Naive thymus-derived CD8-positive, alpha-beta T cell (primary cell): ENCODE data around the gene KCNJ1. TPM values are rescaled to one million over a fixed set of nuclear protein-coding genes. Genes with fewer than 3 reads are reported as not detected.

Source experiments
- ATAC-seq, 2 donors: fragments of 150-1000 bp; cut with Tn5 transposase in 1 of 2; sonication (Bioruptor Pico), chemical (Tn5 transposase) in 1 of 2; 1 replicate in 1 of 2; 2 replicates in 1 of 2; pipeline ENCODE4 v1.10.0; 2021; ENCODE audit warnings: mild to moderate bottlenecking in 2 of 2, moderate library complexity in 2 of 2
- POLR2A ChIA-PET: fragments of 350-600 bp; sonication (Branson Sonifier 250); formaldehyde crosslinking; loops from one replicate; lab custom pipeline; 2021; ENCODE audit warnings: antibody characterized with exemption; lab: Charles Lee
- DNase-seq, 10 donors: peaks; one replicate each; pipeline versions ENCODE4 v3.0.0 to v3.0.0-alpha.2; 2020 to 2022
- H3K27ac Mint-ChIP-seq, 10 donors: one replicate each; pipeline ENCODE4 v1.8.0; 2020 to 2022; ENCODE audit warnings: mild to moderate bottlenecking in 10 of 10, mixed read lengths in 10 of 10, moderate library complexity in 4 of 10, inconsistent platforms in 1 of 10
- H3K27me3 Mint-ChIP-seq, 5 donors: one replicate each; pipeline ENCODE4 v1.8.0; 2021 to 2022; ENCODE audit warnings: mixed read lengths in 5 of 5
- H3K36me3 Mint-ChIP-seq, 3 donors: one replicate each; pipeline ENCODE4 v1.8.0; 2020 to 2022; ENCODE audit warnings: mixed read lengths in 3 of 3, mild to moderate bottlenecking in 2 of 3, inconsistent platforms in 1 of 3
- H3K4me1 Mint-ChIP-seq, 4 donors: one replicate each; pipeline ENCODE4 v1.8.0; 2021 to 2022; ENCODE audit warnings: mixed read lengths in 4 of 4
- H3K4me3 Mint-ChIP-seq, 10 donors: one replicate each; pipeline ENCODE4 v1.8.0; 2020 to 2022; ENCODE audit warnings: mild to moderate bottlenecking in 10 of 10, mixed read lengths in 10 of 10, moderate library complexity in 6 of 10, inconsistent platforms in 1 of 10
- H3K9me3 Mint-ChIP-seq, 9 donors: one replicate each; pipeline ENCODE4 v1.8.0; 2020 to 2022; ENCODE audit warnings: mixed read lengths in 9 of 9, mild to moderate bottlenecking in 3 of 9, inconsistent platforms in 1 of 9, moderate library complexity in 1 of 9
- polyA plus RNA-seq, 3 donors: library from polyadenylated mRNA; unstranded; fragments of 300-500 nt; fragmentation: Illumina TruSeq; gene quantifications; one replicate each; pipeline ENCODE4 v1.2.3, GENCODE V29; 2021
- total RNA-seq, 8 experiments: library from RNA in 2 of 8; stranded (reverse) in 2 of 8; gene quantifications; one replicate each; pipeline ENCODE4 v1.2.3 and lab custom pipeline; 2021 to 2026

Gene KCNJ1
- total and polyA plus RNA-seq, 5 experiments from 2014 or later, result not detected

DNA sequence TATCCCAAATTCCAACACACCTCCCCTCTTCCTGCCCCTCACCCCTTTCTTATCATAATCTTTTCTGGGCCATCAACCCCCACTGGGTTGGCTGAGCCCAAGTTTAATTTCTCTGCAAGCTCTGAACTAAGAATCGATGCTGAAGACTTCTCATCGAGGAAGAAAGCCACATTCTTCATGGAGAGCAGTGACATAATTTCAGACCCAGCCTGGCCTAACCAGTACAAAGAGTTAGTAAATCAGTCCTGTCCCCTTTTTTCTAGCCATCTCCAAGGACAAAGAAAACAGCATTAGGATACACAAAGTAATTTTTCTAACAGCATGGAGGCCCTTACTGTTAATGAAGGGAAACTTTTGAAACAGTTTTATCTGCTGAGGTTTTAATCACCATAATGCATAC is 45.0 kb downstream of the KCNJ1 start:
- Mint-ChIP-seq H3K36me3 (peaks cover 0 to 20% (median 4%) of the 10 kb centered on the region in 3 donors), H3K27ac (peak overlapping the region in 5 of 10 donors; percentile 2 to 67 (median 40)), H3K9me3 (no peaks in the 10 kb centered on the region), H3K4me3 (no peak overlapping the region), H3K4me1 (peaks cover 8 to 16% (median 11%) of the 10 kb centered on the region in 4 donors), H3K27me3 (no peaks in the 10 kb centered on the region)
- no peak for DNase-seq
- POLR2A ChIA-PET, result no interaction called here
- ATAC-seq, result no peak

DNA sequence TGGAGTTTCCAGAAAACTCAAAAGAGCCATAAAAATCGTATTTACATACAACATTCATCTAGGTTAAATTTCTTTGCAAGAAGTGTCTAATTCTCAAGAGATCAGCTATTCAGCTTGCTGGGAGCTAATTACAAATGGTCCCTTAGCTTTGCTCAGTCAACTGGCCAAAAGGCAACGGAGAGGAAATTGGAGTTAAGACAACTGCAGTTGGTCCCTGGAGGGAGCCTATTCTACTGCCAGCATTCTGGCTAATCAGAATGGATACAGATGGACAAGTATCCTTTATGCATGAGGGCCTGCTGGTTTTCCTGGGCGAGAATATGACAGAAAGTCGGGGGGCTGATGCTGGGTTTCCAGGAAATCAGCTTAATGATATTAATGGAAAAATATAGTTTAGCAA is 45.5 kb downstream of the KCNJ1 start:
- Mint-ChIP-seq H3K27ac (peak overlapping the region in 1 of 10 donors; percentile 61), H3K27me3 (no peaks in the 10 kb centered on the region), H3K4me3 (no peak overlapping the region), H3K36me3 (peaks cover 0 to 25% (median 6%) of the 10 kb centered on the region in 3 donors), H3K9me3 (no peaks in the 10 kb centered on the region), H3K4me1 (peaks cover 8 to 16% (median 11%) of the 10 kb centered on the region in 4 donors)
- DNase-seq (no peak), ATAC-seq (no peak)
- POLR2A ChIA-PET, result no interaction called here

DNA sequence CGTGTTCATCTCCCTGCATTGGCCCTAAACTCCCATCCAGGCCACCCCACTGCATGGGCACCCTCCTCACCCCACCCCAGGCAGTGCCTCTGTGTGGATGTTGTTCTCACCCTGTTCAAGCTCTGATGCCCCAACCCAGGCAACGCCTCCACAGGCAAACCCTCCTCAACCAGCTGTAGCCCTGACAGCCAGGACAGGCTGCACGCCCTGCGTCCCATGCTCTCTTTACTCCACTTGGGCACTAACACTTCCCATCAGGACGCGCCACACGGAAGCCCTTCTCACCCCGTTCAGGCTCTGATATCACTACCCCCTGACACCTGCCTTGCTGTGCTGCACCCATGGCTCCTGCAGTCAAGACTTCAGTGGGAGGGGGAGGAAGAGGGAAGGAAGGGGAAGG is 47.9 kb downstream of the KCNJ1 start:
- peaks cover 0 to 46% (median 8%) of the 10 kb centered on the region in 3 donors for H3K36me3 Mint-ChIP-seq
- ATAC-seq (no peak), DNase-seq (no peak)
- H3K9me3 Mint-ChIP-seq, result no peaks in the 10 kb centered on the region
- POLR2A ChIA-PET, result no interaction called here
- no peaks in the 10 kb centered on the region for H3K27me3 Mint-ChIP-seq
- H3K4me1 Mint-ChIP-seq, result peaks cover 6 to 12% (median 11%) of the 10 kb centered on the region in 4 donors
- H3K27ac Mint-ChIP-seq, result peak overlapping the region in 3 of 10 donors; percentile 3 to 43 (median 11)
- no peak overlapping the region for H3K4me3 Mint-ChIP-seq

DNA sequence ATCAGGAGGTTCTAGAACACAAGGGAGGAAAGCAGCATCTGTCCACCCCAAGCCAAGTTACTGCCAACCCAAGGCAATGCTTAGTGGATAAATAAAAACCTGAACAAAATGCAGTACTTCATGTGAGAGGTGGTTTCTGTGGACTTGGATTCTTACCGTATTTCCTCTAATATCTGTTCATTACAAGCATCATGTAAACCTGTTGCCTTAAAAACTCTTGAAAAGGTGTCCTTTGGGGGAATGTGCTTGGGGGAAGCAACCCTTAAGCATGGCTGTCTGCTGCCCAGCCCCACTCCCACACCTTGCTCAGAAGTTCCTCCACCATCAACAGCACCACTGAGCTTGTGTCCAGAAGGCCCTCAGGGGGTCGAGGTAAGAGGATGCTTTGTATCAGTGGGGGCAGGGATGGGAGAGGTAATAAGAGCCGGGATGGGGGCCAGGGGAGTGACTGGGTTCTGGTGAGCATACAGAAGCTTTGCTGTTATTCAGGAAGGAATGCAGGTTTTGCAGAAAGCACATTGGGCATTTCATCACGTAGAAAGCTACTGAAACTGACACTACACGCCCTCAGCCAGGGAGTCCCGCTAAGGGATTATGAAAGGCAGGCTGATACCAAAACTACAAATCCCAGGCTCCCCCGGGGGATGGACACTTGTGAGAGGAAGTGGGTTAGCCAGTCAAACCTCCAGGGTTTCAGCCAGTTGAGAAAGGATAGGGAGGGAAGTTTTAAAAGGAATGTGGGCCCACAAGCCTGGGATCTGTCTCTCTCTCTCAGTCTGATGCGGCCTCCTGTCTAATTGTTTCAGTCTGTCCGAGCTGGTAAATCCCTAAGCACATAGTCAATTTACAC is 52.0 kb downstream of the KCNJ1 start:
- ATAC-seq (no peak), DNase-seq (no peak)
- no peak overlapping the region for H3K4me3 Mint-ChIP-seq
- H3K9me3 Mint-ChIP-seq, result no peaks in the 10 kb centered on the region
- H3K27ac Mint-ChIP-seq, result peak overlapping the region in 4 of 10 donors; percentile 29 to 60 (median 38)
- peaks cover 0 to 12% (median 3%) of the 10 kb centered on the region in 4 donors for H3K4me1 Mint-ChIP-seq
- peaks cover 6 to 72% (median 16%) of the 10 kb centered on the region in 3 donors for H3K36me3 Mint-ChIP-seq
- no peaks in the 10 kb centered on the region for H3K27me3 Mint-ChIP-seq
- POLR2A ChIA-PET, result no interaction called here

DNA sequence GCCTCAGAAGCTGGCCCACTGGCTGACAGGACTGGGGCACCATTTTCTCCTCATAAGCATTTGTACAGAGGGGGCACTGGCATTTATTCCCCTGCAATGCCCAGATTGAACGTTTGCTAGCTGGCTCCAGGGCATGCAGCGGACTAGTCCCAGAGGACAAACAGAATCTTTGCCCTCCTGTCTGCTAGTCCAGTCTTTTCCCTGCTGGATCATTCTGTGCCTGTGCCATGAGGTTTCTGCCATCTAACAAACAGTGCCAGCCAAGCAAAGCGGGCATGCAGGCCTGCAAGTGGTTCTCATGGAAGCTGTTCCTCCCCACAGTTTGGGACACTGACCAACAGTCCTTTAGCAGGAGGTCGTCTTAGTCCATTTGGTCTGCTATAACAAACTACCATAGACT is 53.4 kb downstream of the KCNJ1 start:
- POLR2A ChIA-PET, result no interaction called here
- peaks cover 6 to 79% (median 23%) of the 10 kb centered on the region in 3 donors for H3K36me3 Mint-ChIP-seq
- no peaks in the 10 kb centered on the region for H3K9me3 Mint-ChIP-seq
- no peak for DNase-seq
- H3K27ac Mint-ChIP-seq, result peak overlapping the region in 3 of 10 donors; percentile 25 to 49 (median 33)
- no peak for ATAC-seq
- no peaks in the 10 kb centered on the region for H3K27me3 Mint-ChIP-seq
- no peak overlapping the region for H3K4me3 Mint-ChIP-seq
- peaks cover 0 to 5% (median 2%) of the 10 kb centered on the region in 4 donors for H3K4me1 Mint-ChIP-seq

DNA sequence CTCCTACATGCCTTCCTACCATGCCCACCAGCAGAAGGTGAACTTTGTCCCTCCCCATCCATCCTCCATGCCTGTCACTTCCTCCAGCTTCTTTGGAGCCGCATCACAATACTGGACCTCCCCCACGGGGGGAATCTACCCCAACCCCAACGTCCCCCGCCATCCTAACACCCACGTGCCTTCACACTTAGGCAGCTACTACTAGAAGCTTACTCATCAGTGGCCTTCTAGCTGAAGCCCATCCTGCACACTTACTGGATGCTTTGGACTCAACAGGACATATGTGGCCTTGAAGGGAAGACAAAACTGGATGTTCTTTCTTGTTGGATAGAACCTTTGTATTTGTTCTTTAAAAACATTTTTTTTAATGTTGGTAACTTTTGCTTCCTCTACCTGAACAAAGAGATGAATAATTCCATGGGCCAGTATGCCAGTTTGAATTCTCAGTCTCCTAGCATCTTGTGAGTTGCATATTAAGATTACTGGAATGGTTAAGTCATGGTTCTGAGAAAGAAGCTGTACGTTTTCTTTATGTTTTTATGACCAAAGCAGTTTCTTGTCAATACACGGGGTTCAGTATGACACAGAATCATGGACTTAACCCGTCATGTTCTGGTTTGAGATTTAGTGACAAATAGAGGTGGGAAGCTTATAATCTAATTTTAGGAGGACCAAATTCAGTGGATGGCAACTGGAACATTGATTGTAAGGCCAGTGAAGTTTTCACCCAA is 56.1 kb downstream of the KCNJ1 start:
- no peak overlapping the region for H3K4me3 Mint-ChIP-seq
- POLR2A ChIA-PET, result no interaction called here
- ATAC-seq, result no peak

DNA sequence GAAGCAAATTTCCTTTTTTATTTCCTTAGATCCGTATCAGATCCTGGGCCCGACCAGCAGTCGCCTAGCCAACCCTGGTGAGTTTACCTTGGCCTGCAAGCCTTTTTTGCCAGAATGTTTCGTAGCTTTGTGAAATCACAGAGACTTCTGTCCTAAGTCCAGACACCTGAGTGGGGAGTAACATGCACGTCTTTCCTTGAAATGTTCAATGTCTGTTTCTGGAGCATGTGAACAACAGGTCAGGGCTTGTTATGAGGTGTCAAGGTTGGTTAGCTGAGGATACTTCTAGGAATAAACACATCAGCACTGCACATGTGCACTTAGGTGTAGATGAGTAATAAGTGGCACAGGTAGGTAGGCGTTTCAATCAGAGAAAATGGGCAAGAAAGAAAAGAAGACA is 58.0 kb downstream of the KCNJ1 start:
- Mint-ChIP-seq H3K27me3 (no peaks in the 10 kb centered on the region), H3K4me3 (no peak overlapping the region), H3K4me1 (peaks cover 2 to 15% (median 8%) of the 10 kb centered on the region in 4 donors), H3K36me3 (peaks cover 11 to 91% (median 47%) of the 10 kb centered on the region in 3 donors), H3K27ac (peak overlapping the region in 2 of 10 donors; percentile 3 to 39), H3K9me3 (no peaks in the 10 kb centered on the region)
- ATAC-seq (no peak), DNase-seq (no peak)
- POLR2A ChIA-PET, result interaction anchor here (0.5 to 0.8 kb wide), 2 partner anchors 11 to 21 kb away, joined by 3 to 4 read pairs; no protein-coding TSS in a partner anchor

More for the DNA sequence above, 56.1 kb downstream of the KCNJ1 start:
- DNase-seq, result no peak
- Mint-ChIP-seq H3K36me3 (peaks cover 11 to 89% (median 38%) of the 10 kb centered on the region in 3 donors), H3K27ac (peak overlapping the region in 2 of 10 donors; percentile 15 to 26), H3K9me3 (no peaks in the 10 kb centered on the region), H3K4me1 (peaks cover 2 to 13% (median 7%) of the 10 kb centered on the region in 4 donors), H3K27me3 (no peaks in the 10 kb centered on the region)

DNA sequence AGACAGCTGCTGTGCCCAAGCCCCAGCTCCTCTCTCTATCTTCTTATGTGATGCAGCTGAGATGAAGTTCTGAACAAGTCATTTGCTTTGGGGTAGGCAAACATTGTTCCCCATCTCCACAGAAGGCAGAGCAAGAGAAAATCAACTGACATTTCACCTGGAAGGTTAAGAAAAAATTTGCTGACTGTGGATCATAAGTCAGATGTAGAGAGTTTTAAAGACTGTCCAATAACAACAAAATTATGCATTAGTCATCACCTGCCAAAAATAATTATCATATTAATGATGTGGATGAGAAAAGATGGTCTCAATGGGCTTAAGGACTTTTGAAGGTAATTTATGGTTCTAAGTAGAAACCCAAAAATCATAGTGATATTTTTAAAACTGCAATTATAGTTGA is 59.2 kb downstream of the KCNJ1 start:
- peak overlapping the region in 4 of 10 donors; percentile 17 to 72 (median 56) for H3K27ac Mint-ChIP-seq
- H3K9me3 Mint-ChIP-seq, result no peaks in the 10 kb centered on the region
- ATAC-seq, result no peak
- H3K36me3 Mint-ChIP-seq, result peaks cover 11 to 93% (median 47%) of the 10 kb centered on the region in 3 donors
- DNase-seq, result no peak
- no peaks in the 10 kb centered on the region for H3K27me3 Mint-ChIP-seq
- peaks cover 11 to 22% (median 18%) of the 10 kb centered on the region in 4 donors for H3K4me1 Mint-ChIP-seq
- POLR2A ChIA-PET, result no interaction called here
- H3K4me3 Mint-ChIP-seq, result no peak overlapping the region

DNA sequence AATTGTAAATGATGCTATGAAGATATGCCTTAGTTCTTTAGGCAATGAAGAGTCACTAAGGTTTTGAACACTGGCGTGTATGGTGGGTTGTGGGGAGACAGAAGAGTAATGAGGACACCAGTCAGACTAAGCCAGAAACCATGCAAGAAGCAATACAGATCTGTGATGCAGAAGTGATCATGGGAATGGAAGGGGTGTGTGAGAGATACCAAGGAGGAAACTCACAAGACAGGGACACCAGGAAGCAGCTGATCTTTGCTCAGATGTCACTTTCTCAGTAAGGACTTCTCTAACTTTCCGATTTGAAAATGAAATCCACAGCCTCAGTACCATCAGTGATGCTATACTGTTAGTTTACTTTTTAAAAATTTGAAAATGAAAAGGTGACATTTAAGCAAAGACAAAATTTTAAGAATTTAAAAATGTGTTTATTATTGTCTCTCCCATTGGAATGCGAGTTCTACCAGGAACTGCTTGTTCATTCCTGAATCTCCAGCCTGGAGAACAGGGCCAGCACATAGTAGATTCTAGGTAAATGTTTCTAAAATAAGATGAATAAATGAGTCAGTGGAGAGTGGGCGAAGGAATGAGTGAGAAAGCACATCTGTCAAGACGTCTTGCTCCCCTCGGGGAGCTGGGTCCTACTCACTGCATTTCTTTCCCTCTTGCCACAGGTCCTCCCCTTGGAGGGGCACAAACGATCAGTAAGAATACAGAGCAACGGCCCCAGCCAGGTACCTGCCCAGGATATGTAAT is 60.4 kb downstream of the KCNJ1 start:
- no peaks in the 10 kb centered on the region for H3K27me3 Mint-ChIP-seq
- H3K27ac Mint-ChIP-seq, result peak overlapping the region; percentile 6 to 79 (median 32)
- POLR2A ChIA-PET, result no interaction called here
- no peak overlapping the region for H3K4me3 Mint-ChIP-seq
- H3K36me3 Mint-ChIP-seq, result peaks cover 11 to 91% (median 47%) of the 10 kb centered on the region in 3 donors
- no peak for ATAC-seq
- H3K9me3 Mint-ChIP-seq, result no peaks in the 10 kb centered on the region
- DNase-seq, result no peak
- H3K4me1 Mint-ChIP-seq, result peaks cover 23 to 33% (median 28%) of the 10 kb centered on the region in 4 donors

DNA sequence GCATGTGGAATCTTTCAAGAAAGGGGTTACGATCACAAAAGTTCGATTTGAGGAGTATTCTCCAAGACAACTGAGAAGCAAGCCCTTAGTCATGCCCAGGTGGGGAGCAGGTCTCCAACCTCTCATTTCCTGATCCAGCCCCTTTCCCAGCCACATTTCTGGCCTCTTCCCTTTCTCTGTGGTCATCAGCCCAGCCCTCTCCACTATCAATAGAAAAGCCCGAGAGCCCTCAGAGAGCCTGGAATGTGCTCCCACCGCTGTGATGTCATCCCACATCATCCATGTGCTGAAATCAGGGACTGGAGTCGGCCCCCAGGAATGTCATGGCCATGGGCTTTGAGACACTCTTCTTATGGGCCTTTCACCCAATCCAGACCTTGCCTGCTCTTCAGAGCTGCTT is 62.6 kb downstream of the KCNJ1 start:
- Mint-ChIP-seq H3K27ac (peak overlapping the region in 6 of 10 donors; percentile 15 to 80 (median 62)), H3K36me3 (peaks cover 5 to 92% (median 41%) of the 10 kb centered on the region in 3 donors), H3K9me3 (no peaks in the 10 kb centered on the region), H3K27me3 (no peaks in the 10 kb centered on the region), H3K4me3 (no peak overlapping the region), H3K4me1 (peaks cover 26 to 42% (median 38%) of the 10 kb centered on the region in 4 donors)
- DNase-seq (no peak), ATAC-seq (no peak)
- POLR2A ChIA-PET, result no interaction called here

DNA sequence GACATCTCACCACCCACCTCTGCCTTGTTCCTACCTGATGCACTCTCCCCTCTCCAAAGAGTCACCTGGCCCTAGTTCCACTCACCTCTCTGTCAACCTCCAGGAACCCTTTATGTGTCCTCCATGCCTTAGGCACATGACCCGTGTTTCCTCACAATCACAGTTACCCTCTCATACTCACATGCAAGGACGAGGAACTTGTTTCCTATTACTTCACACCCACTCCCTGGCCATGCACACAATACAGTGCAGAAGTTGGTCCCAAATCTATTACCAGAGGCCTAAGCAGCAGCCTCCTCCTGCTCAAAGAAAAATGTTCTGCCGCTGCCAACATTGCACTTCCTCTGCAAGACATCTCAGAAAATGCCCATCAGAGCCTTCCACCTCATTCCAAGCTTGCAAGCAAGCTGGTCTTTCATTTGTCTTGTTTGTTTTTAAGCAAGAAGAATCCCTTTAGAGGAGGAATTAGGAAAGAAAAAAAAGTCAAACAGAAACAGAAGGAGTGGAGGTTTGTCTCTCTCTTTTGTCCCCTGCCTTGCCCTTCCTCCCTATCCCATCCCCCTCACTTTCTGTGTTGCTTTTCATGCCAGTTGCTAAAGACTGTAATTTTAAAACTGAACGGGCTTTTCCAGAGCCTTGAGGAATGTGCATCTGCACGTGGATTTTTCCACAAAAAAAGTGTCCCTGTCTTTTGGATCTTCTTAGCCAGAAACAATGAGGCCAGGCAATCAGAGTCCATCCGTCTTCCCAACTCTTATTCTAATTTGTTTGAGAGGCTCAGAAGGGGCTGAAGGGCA is 63.4 kb downstream of the KCNJ1 start:
- H3K4me1 Mint-ChIP-seq, result peaks cover 26 to 42% (median 38%) of the 10 kb centered on the region in 4 donors

More for the DNA sequence above, 63.4 kb downstream of the KCNJ1 start:
- Mint-ChIP-seq H3K27ac (peak overlapping the region; percentile 2 to 84 (median 68)), H3K27me3 (no peaks in the 10 kb centered on the region), H3K4me3 (no peak overlapping the region), H3K9me3 (no peaks in the 10 kb centered on the region), H3K36me3 (peaks cover 5 to 90% (median 38%) of the 10 kb centered on the region in 3 donors)
- DNase-seq (no peak), ATAC-seq (no peak)
- POLR2A ChIA-PET, result no interaction called here
